Colon (tissue), 2 donors: ENCODE data around the gene GRK5.
"Not testable (repeated sequence)": the region's sequence is repeated elsewhere in the genome, so short reads cannot be mapped to it uniquely, and the experiment has no call there.

Experiments
- FAIRE-seq: peaks from 2 replicates; lab custom pipeline; 2012; peaks lifted over from hg19 to GRCh38; lab: Jason Lieb, UNC
- donor health status: control.
- donor health status: control.

Gene GRK5

DNA sequence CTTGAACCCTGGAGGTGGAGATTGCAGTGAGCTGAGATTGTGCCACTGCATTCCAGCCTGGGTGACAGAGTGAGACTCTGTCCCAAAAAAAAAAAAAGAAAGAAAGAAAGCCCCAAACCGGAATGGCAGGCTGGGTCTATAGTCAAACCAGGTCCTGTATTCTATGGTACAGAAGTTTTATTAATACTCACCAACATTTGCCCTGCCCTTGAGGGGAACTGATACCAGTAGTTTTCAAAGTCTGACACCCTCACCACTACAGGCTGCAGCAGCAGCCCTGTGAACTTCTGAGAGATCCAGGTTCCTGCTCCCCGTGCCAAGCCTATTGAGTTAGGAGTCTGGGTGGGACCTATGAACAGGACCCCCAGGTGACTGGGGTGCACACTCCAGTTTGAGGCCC is 254.6 kb downstream of the GRK5 start:
- FAIRE-seq = no peak

GRCh38 chr10:119462773-119463172 is 255.4 kb downstream of the GRK5 start:
- FAIRE-seq = no peak

- not testable (repeated sequence) for FAIRE-seq
These were observed 255.8 kb downstream of the GRK5 start for GRCh38 chr10:119463195-119463594.

GRCh38 chr10:119465085-119465484 is 257.7 kb downstream of the GRK5 start:
- no peak for FAIRE-seq

GRCh38 chr10:119466076-119466475 is 258.7 kb downstream of the GRK5 start:
- FAIRE-seq = no peak

DNA sequence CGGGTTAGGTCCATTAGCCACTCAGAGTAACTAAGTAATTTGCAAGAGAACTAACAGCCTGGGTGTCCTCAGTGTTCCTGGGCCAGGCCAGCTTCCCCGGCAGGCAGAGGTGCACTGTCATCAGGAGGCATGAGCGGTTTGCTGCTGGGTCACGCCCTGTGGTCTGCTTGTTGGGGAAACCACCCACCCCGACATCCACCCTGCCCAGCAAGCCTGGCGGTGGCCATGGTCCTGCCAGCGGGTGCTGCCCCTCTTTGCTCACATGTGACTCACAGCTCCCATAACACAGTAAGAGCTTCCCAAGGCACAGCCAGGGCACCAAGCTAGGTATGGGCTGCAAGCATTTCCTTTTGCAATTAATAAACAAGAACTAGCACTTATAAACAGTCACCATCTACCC is 259.3 kb downstream of the GRK5 start:
- FAIRE-seq = no peak

GRCh38 chr10:119468542-119469324 is 261.4 kb downstream of the GRK5 start:
- FAIRE-seq = no peak

GRCh38 chr10:119469325-119469707 is 261.9 kb downstream of the GRK5 start:
- FAIRE-seq = no peak

DNA sequence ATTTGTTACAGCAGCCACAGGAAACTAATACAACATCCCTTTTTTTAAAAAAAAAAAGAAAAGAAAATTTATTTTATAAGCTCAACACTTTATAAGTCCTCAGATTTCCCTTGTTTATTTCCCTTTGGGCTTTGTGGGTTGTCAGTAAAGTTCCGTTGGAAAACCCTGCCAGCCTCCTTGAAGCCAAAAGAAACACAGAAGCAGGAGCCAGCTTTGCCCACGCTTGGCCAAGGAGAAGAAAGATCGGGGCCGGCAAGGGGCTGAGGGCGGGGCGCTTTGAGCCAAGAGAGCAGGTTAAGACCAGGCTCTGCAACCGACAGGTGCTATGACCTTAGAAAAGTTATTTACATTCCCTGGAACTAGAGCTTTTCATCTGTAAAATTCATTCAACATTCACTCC is 262.5 kb downstream of the GRK5 start:
- no peak for FAIRE-seq

GRCh38 chr10:119470920-119471702 is 263.7 kb downstream of the GRK5 start:
- no peak for FAIRE-seq

- FAIRE-seq = no peak
These were observed 266.4 kb downstream of the GRK5 start for GRCh38 chr10:119473771-119474170.

GRCh38 chr10:119474606-119475005 is 267.2 kb downstream of the GRK5 start:
- no peak for FAIRE-seq

DNA sequence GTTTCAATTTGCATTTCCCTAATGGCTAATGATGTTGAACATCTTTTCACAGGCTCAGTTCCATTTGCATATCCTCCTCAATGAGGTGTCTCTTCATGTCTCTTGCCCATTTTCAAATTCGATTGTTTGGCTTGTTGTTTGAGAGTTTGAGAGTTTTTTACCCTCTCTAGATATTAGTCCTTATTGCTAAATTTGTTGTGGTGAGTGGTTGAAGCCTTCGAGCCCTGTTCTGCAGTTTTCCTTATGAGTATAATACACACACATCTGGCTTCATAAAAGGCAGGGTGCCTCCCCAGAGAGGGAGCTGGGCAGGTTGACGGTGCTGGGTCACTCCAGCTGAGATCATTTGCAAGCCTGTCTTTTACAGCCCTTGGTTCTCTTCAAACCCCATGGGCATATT is 270.1 kb downstream of the GRK5 start:
- FAIRE-seq = no peak

GRCh38 chr10:119478111-119478802 is 270.9 kb downstream of the GRK5 start:
- no peak for FAIRE-seq

DNA sequence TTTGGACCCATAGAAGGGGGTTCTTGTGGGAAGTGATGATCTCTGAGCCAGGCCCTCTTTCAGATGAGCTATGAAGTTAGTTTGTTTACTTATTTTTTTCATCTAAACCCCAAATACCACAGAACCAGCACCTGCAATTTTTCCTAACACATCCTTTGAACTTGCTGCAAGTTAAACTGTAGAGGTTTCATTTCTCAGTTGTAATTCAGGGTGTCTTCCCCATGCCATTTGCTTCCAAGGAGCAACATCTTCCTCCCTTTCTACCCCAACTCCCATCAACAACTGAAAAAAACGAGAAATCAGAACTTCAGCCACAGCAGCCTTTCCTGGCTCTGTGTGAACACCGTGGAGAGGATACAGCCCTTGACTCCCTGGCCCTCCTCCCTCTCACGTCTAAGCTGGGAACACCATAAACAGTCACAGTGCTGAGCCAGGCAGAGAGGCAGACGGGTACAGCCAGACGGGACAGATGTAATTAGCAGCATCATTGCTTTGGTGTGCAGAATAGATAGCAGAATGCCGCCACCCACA is 271.5 kb downstream of the GRK5 start:
- FAIRE-seq = no peak

GRCh38 chr10:119479532-119479931 is 272.2 kb downstream of the GRK5 start:
- no peak for FAIRE-seq

- no peak for FAIRE-seq
These were observed 273.3 kb downstream of the GRK5 start for GRCh38 chr10:119480667-119481066.

DNA sequence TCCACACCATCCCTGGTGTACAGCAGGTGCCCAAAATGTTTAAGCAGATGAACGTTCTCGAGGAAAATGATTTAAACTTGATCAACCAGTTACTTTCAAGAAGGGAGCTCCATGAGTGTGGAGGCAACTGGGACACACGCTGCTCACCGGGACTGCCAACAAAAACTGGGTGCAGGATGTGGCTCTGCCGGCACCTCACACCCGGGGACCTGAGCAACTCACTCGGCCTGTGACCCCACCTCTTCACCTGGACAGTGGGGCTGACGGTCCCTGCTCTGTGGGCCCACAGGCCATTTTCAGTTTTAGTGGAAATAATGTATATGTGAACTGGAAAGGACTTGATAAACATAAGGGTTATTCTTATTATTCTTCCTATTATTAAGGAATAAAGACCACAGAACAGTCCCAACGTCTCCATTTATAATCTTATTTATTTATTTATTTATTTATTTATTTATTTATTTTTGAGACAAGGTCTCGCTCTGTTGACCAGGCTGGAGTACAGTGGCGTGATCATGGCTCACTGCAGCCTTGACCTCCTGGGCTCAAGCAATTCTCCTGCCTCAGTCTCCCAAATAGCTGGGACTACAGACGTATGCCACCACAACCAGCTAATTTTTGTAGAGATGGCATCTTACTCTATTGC is 274.5 kb downstream of the GRK5 start:
- no peak for FAIRE-seq

- FAIRE-seq = no peak
These were observed 275.6 kb downstream of the GRK5 start for GRCh38 chr10:119483001-119483400.

- FAIRE-seq = no peak
These were observed 276.5 kb downstream of the GRK5 start for GRCh38 chr10:119483839-119484238.

GRCh38 chr10:119488675-119489074 is 281.3 kb downstream of the GRK5 start:
- no peak for FAIRE-seq

- FAIRE-seq = no peak
These were observed 282.6 kb downstream of the GRK5 start for GRCh38 chr10:119489991-119490326.
